SU-DHL-6 (cell line): ENCODE data around the gene TRAPPC5.

Experiments used
- H2AFZ ChIP-seq: fragments of 200-600 bp; sonication (generic); 2 replicates; pipeline ENCODE4 v1.6.1; 2014; ENCODE audit warnings: low read depth, mild to moderate bottlenecking, moderate library complexity, mixed read lengths, antibody characterized with exemption, low read length; ENCODE audit not compliant: severe bottlenecking
- H3F3A ChIP-seq: fragments of 200-600 bp; shearing (Covaris generic); 2 replicates; pipeline ENCODE4 v1.6.0; 2016; ENCODE audit warnings: antibody characterized with exemption, mild to moderate bottlenecking; ENCODE audit not compliant: insufficient read depth
- H3K27ac ChIP-seq: fragments of 200-600 bp; sonication (generic); 2 replicates; pipeline ENCODE4 v1.5.1; 2016; ENCODE audit warnings: low read depth, mild to moderate bottlenecking, low read length, moderate library complexity, mixed read lengths
- H3K27me3 ChIP-seq: fragments of 200-600 bp; sonication (generic), shearing (Covaris generic); 2 replicates; pipeline ENCODE4 v1.6.0; 2014; ENCODE audit warnings: mild to moderate bottlenecking, low read length
- H3K36me3 ChIP-seq: fragments of 200-600 bp; sonication (generic); 2 replicates; pipeline ENCODE4 v1.6.1; 2014; ENCODE audit warnings: mild to moderate bottlenecking, low read length, mixed read lengths
- H3K4me2 ChIP-seq: fragments of 300-600, 200-600 bp; shearing (Covaris generic), sonication (generic); 2 replicates; pipeline ENCODE4 v1.6.0; 2014; ENCODE audit warnings: low read length, low read depth, mild to moderate bottlenecking; ENCODE audit not compliant: poor library complexity, severe bottlenecking
- H3K4me3 ChIP-seq: fragments of 200-600 bp; sonication (generic); 2 replicates; pipeline ENCODE4 v1.5.1; 2014; ENCODE audit warnings: antibody characterized with exemption, low read length, mild to moderate bottlenecking, mixed read lengths; ENCODE audit not compliant: insufficient read depth, poor library complexity, severe bottlenecking
- H3K79me2 ChIP-seq: fragments of 200-600 bp; sonication (generic); 2 replicates; pipeline ENCODE4 v1.6.1; 2014; ENCODE audit warnings: mild to moderate bottlenecking, low read length, moderate library complexity; ENCODE audit not compliant: insufficient read depth
- H3K9ac ChIP-seq: fragments of 200-600 bp; sonication (generic); 2 replicates; pipeline ENCODE4 v1.7.0; 2014; ENCODE audit warnings: mild to moderate bottlenecking, low read length
- H3K9me2 ChIP-seq: fragments of 200-600 bp; sonication (generic); replicated peaks from 2 replicates; pipeline ENCODE4 v1.6.1; 2014; ENCODE audit warnings: low read length; ENCODE audit not compliant: insufficient read depth
- H3K9me3 ChIP-seq: fragments of 200-600 bp; sonication (generic); 2 replicates; pipeline ENCODE4 v1.6.1; 2014; ENCODE audit warnings: low read length, mixed read lengths; ENCODE audit not compliant: insufficient read depth
- H4K20me1 ChIP-seq: fragments of 200-600 bp; sonication (generic); 2 replicates; pipeline ENCODE4 v1.6.1; 2014; ENCODE audit warnings: low read depth, mild to moderate bottlenecking, antibody characterized with exemption, low read length, moderate library complexity, mixed read lengths
- CTCF ChIP-seq: fragments of 200-600 bp; sonication (generic); IDR thresholded peaks from one replicate; pipeline ENCODE4 v1.5.1; 2017; ENCODE audit warnings: antibody characterized with exemption, mild to moderate bottlenecking, low read length, moderate library complexity; ENCODE audit not compliant: insufficient read depth, poor library complexity, severe bottlenecking
- EZH2phosphoT487 ChIP-seq: fragments of 200-600 bp; sonication (generic), shearing (Covaris generic); conservative IDR thresholded peaks from 2 replicates; pipeline ENCODE4 v1.6.1; 2018; ENCODE audit warnings: mild to moderate bottlenecking, antibody characterized with exemption, low read length, moderate library complexity, mixed read lengths

TRAPPC5 gene

GRCh38 chr19:7736148-7736547 lies 55.5 kb downstream of the TRAPPC5 start:
- TF ChIP-seq EZH2phosphoT487 (no peak), CTCF (no peak)

GRCh38 chr19:7737215-7737614 lies 56.6 kb downstream of the TRAPPC5 start:
- H3K9me3 ChIP-seq, result no peaks in the 10 kb centered on the region
- no peaks in the 10 kb centered on the region for H3K36me3 ChIP-seq
- no peaks in the 10 kb centered on the region for H4K20me1 ChIP-seq
- TF ChIP-seq CTCF (no peak), EZH2phosphoT487 (no peak)
- no peaks in the 10 kb centered on the region for H3K9me2 ChIP-seq
- H3K4me3 ChIP-seq, result no peak overlapping the region
- no peaks in the 10 kb centered on the region for H3K27me3 ChIP-seq
- H3K79me2 ChIP-seq, result no peaks in the 10 kb centered on the region
- no peak overlapping the region for H3K9ac ChIP-seq
- no peak overlapping the region for H3K27ac ChIP-seq
- H3F3A ChIP-seq, result no peaks in the 10 kb centered on the region
- H2AFZ ChIP-seq, result no peak overlapping the region
- H3K4me2 ChIP-seq, result no peak overlapping the region

More at GRCh38 chr19:7736148-7736547, 55.5 kb downstream of the TRAPPC5 start:
- Histone ChIP-seq H4K20me1 (no peaks in the 10 kb centered on the region), H3K36me3 (no peaks in the 10 kb centered on the region), H3K4me2 (no peak overlapping the region), H2AFZ (no peak overlapping the region), H3K4me3 (no peak overlapping the region), H3K9me3 (no peaks in the 10 kb centered on the region), H3K27ac (no peak overlapping the region), H3F3A (no peaks in the 10 kb centered on the region), H3K9me2 (no peaks in the 10 kb centered on the region), H3K27me3 (no peaks in the 10 kb centered on the region), H3K79me2 (no peaks in the 10 kb centered on the region), H3K9ac (no peak overlapping the region)
